ENCODE results near the gene INIP.
"Not testable (repeated sequence)": the region's sequence is repeated elsewhere in the genome, so short reads cannot be mapped to it uniquely, and the experiment has no call there.

Gene INIP

DNA sequence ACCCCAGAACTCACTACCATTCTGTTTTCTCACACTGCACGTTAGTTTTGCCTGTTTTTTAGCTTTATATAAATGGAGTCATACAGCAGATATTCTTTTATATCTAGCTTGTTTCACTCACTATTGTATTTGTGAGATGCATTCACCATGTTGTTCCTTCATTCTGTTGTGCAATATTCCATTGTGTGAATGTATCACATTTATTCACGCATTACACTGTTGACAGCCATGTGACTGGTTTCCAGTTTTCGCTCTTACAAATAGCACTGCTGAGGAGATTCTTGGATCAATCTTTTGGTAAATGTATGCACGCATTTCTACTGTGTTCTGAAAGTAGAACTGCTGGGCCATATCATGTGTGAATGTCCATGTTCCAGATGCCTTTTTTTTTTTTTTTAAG, 26.3 kb upstream of the INIP start:
- no peak overlapping the region for H3K9ac ChIP-seq (ENCODE audit: low read depth in 1 of 2, low read length in 2 of 2)
- no peak overlapping the region for H3K27ac ChIP-seq (ENCODE audit: low read depth, low read length)
- no peaks in the 10 kb centered on the region for H3K36me3 ChIP-seq (ENCODE audit: control insufficient read depth in 1 of 2, insufficient read depth in 2 of 2, low read length in 2 of 2)
- H3K27me3 ChIP-seq (ENCODE audit: control insufficient read depth in 1 of 2, insufficient read depth in 2 of 2, low read length in 2 of 2), result no peaks in the 10 kb centered on the region
- no peaks in the 10 kb centered on the region for H3K9me3 ChIP-seq (ENCODE audit: control insufficient read depth in 1 of 2, low read length in 2 of 2)
- peaks cover 0 to under 1% of the 10 kb centered on the region in 2 donors for H3K4me1 ChIP-seq (ENCODE audit: control insufficient read depth in 1 of 2, insufficient read depth in 2 of 2, low read length in 2 of 2)
- no peak overlapping the region for H3K4me3 ChIP-seq (ENCODE audit: low read depth in 1 of 2, low read length in 2 of 2)

- Histone ChIP-seq H3K9ac (ENCODE audit: low read depth in 1 of 2, low read length in 2 of 2) (no peak overlapping the region), H3K27me3 (ENCODE audit: control insufficient read depth in 1 of 2, insufficient read depth in 2 of 2, low read length in 2 of 2) (no peaks in the 10 kb centered on the region), H3K4me3 (ENCODE audit: low read depth in 1 of 2, low read length in 2 of 2) (no peak overlapping the region), H3K9me3 (ENCODE audit: control insufficient read depth in 1 of 2, low read length in 2 of 2) (no peaks in the 10 kb centered on the region), H3K4me1 (ENCODE audit: control insufficient read depth in 1 of 2, insufficient read depth in 2 of 2, low read length in 2 of 2) (peaks cover 0 to 4% of the 10 kb centered on the region in 2 donors), H3K36me3 (ENCODE audit: control insufficient read depth in 1 of 2, insufficient read depth in 2 of 2, low read length in 2 of 2) (no peaks in the 10 kb centered on the region), H3K27ac (ENCODE audit: low read depth, low read length) (no peak overlapping the region)
Measured at GRCh38 chr9:112743216-112743836, 25.4 kb upstream of the INIP start.

DNA sequence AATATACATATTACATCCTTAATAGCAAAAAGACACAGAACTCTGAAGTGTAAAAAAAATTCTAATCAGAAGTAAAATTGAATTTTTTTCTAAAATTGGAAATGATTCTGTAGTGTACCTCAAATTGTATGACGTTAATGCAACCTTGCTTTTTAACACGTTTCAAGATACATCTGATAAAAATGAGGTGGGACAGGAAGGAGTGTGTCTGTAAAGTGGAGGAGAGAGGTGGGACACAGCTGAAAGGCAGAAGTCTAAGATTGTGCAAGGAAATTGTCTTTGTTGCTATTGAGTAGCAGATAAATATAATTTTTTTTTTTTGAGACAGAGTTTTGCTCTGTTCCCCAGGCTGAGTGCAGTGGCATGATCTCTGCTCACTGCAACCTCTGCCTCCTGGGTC, 17.0 kb upstream of the INIP start:
- no peaks in the 10 kb centered on the region for H3K36me3 ChIP-seq (ENCODE audit: control insufficient read depth in 1 of 2, insufficient read depth in 2 of 2, low read length in 2 of 2)
- no peak overlapping the region for H3K4me3 ChIP-seq (ENCODE audit: low read depth in 1 of 2, low read length in 2 of 2)
- H3K9me3 ChIP-seq (ENCODE audit: control insufficient read depth in 1 of 2, low read length in 2 of 2), result no peaks in the 10 kb centered on the region
- H3K9ac ChIP-seq (ENCODE audit: low read depth in 1 of 2, low read length in 2 of 2), result no peak overlapping the region
- H3K4me1 ChIP-seq (ENCODE audit: control insufficient read depth in 1 of 2, insufficient read depth in 2 of 2, low read length in 2 of 2), result peaks cover 10 to 19% of the 10 kb centered on the region in 2 donors
- no peaks in the 10 kb centered on the region for H3K27me3 ChIP-seq (ENCODE audit: control insufficient read depth in 1 of 2, insufficient read depth in 2 of 2, low read length in 2 of 2)
- no peak overlapping the region for H3K27ac ChIP-seq (ENCODE audit: low read depth, low read length)

DNA sequence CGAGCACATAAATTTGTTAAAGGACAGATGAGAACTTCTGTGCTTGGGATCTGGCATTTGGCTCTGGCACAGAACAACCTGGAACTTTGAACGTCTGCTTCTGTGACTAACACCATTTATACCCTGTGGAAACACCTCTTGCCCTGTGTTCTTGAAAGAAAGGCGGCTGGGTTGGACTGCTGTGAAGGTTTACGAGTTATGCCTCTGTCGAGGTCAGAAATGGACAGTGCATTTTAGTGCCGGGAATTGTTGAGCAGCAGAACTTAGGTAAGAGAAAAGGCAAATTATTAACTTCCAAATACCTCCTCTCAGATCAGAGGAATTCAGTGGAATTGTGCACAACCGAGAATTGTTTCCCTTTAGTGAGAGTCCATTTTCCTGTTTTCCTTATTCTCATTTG, 14.1 kb upstream of the INIP start:
- peak overlapping the region in 1 of 2 donors; percentile 35 for H3K4me3 ChIP-seq (ENCODE audit: low read depth in 1 of 2, low read length in 2 of 2)
- no peak overlapping the region for H3K27ac ChIP-seq (ENCODE audit: low read depth, low read length)
- H3K9me3 ChIP-seq (ENCODE audit: control insufficient read depth in 1 of 2, low read length in 2 of 2), result no peaks in the 10 kb centered on the region
- H3K4me1 ChIP-seq (ENCODE audit: control insufficient read depth in 1 of 2, insufficient read depth in 2 of 2, low read length in 2 of 2), result peaks cover under 1 to 13% of the 10 kb centered on the region in 2 donors
- H3K9ac ChIP-seq (ENCODE audit: low read depth in 1 of 2, low read length in 2 of 2), result peak overlapping the region in 1 of 2 donors; percentile 19
- H3K27me3 ChIP-seq (ENCODE audit: control insufficient read depth in 1 of 2, insufficient read depth in 2 of 2, low read length in 2 of 2), result no peaks in the 10 kb centered on the region
- H3K36me3 ChIP-seq (ENCODE audit: control insufficient read depth in 1 of 2, insufficient read depth in 2 of 2, low read length in 2 of 2), result no peaks in the 10 kb centered on the region

DNA sequence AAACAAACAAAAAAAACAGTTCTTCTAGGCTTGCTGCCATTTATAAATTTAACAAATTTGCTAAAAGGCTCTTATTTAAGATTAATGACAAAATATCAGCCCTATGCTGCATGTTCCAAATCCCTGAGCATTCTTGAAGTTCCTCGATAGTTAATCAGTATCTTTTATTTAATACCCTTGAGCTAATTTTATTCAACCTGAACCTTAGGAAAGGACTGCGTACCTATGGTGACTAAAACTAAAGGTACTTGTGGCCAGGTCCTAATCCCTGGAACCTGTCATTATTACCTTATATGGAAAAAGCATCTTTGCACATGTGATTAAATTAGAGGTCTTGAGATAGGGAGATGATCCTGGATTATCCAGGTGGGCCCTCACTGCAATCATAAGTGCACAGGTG, 10.5 kb upstream of the INIP start:
- H3K4me1 ChIP-seq (ENCODE audit: control insufficient read depth in 1 of 2, insufficient read depth in 2 of 2, low read length in 2 of 2), result peaks cover 4 to 20% of the 10 kb centered on the region in 2 donors

GRCh38 chr9:112726428-112726827, 8.5 kb upstream of the INIP start:
- no peaks in the 10 kb centered on the region for H3K36me3 ChIP-seq (ENCODE audit: control insufficient read depth in 1 of 2, insufficient read depth in 2 of 2, low read length in 2 of 2)
- H3K27me3 ChIP-seq (ENCODE audit: control insufficient read depth in 1 of 2, insufficient read depth in 2 of 2, low read length in 2 of 2), result no peaks in the 10 kb centered on the region
- no peak overlapping the region for H3K9ac ChIP-seq (ENCODE audit: low read depth in 1 of 2, low read length in 2 of 2)
- peaks cover 4 to 11% of the 10 kb centered on the region in 2 donors for H3K4me1 ChIP-seq (ENCODE audit: control insufficient read depth in 1 of 2, insufficient read depth in 2 of 2, low read length in 2 of 2)
- H3K4me3 ChIP-seq (ENCODE audit: low read depth in 1 of 2, low read length in 2 of 2), result no peak overlapping the region
- H3K27ac ChIP-seq (ENCODE audit: low read depth, low read length), result no peak overlapping the region
- no peaks in the 10 kb centered on the region for H3K9me3 ChIP-seq (ENCODE audit: control insufficient read depth in 1 of 2, low read length in 2 of 2)

More for the DNA sequence above, 10.5 kb upstream of the INIP start:
- Histone ChIP-seq H3K9ac (ENCODE audit: low read depth in 1 of 2, low read length in 2 of 2) (no peak overlapping the region), H3K4me3 (ENCODE audit: low read depth in 1 of 2, low read length in 2 of 2) (no peak overlapping the region), H3K27ac (ENCODE audit: low read depth, low read length) (no peak overlapping the region), H3K27me3 (ENCODE audit: control insufficient read depth in 1 of 2, insufficient read depth in 2 of 2, low read length in 2 of 2) (no peaks in the 10 kb centered on the region), H3K9me3 (ENCODE audit: control insufficient read depth in 1 of 2, low read length in 2 of 2) (no peaks in the 10 kb centered on the region), H3K36me3 (ENCODE audit: control insufficient read depth in 1 of 2, insufficient read depth in 2 of 2, low read length in 2 of 2) (no peaks in the 10 kb centered on the region)

DNA sequence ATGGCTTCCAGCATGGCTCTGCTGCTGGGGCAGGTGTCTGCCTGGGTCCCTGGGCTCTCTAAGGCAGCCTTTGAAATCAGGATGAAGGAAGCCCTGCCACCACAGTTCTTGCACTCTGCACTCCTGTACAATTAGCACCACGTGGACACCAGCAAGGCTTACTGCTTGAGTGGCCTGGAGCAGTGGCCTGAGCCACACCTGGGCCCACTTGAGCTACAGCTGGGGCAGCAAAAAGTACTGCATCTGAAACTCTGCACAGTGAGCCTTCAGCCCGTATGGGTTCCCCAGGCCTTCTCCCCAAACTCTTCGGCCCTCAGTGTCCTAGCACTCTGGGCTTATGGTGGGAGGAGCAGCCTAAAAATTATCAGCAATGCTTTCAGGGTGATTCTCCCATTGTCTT, 8.0 kb upstream of the INIP start:
- H3K9me3 ChIP-seq (ENCODE audit: control insufficient read depth in 1 of 2, low read length in 2 of 2), result no peaks in the 10 kb centered on the region
- H3K27me3 ChIP-seq (ENCODE audit: control insufficient read depth in 1 of 2, insufficient read depth in 2 of 2, low read length in 2 of 2), result no peaks in the 10 kb centered on the region
- H3K4me1 ChIP-seq (ENCODE audit: control insufficient read depth in 1 of 2, insufficient read depth in 2 of 2, low read length in 2 of 2), result peaks cover 4 to 11% of the 10 kb centered on the region in 2 donors
- no peak overlapping the region for H3K27ac ChIP-seq (ENCODE audit: low read depth, low read length)
- H3K9ac ChIP-seq (ENCODE audit: low read depth in 1 of 2, low read length in 2 of 2), result no peak overlapping the region
- H3K36me3 ChIP-seq (ENCODE audit: control insufficient read depth in 1 of 2, insufficient read depth in 2 of 2, low read length in 2 of 2), result no peaks in the 10 kb centered on the region
- no peak overlapping the region for H3K4me3 ChIP-seq (ENCODE audit: low read depth in 1 of 2, low read length in 2 of 2)

- H3K9me3 ChIP-seq (ENCODE audit: control insufficient read depth in 1 of 2, low read length in 2 of 2); H3K27ac ChIP-seq (ENCODE audit: low read depth, low read length); H3K9ac ChIP-seq (ENCODE audit: low read depth in 1 of 2, low read length in 2 of 2); H3K4me3 ChIP-seq (ENCODE audit: low read depth in 1 of 2, low read length in 2 of 2); H3K36me3 ChIP-seq (ENCODE audit: control insufficient read depth in 1 of 2, insufficient read depth in 2 of 2, low read length in 2 of 2); H3K27me3 ChIP-seq (ENCODE audit: control insufficient read depth in 1 of 2, insufficient read depth in 2 of 2, low read length in 2 of 2): not testable (repeated sequence)
- peaks cover 4 to 11% of the 10 kb centered on the region in 2 donors for H3K4me1 ChIP-seq (ENCODE audit: control insufficient read depth in 1 of 2, insufficient read depth in 2 of 2, low read length in 2 of 2)
Measured at GRCh38 chr9:112722749-112723148, 4.8 kb upstream of the INIP start.

DNA sequence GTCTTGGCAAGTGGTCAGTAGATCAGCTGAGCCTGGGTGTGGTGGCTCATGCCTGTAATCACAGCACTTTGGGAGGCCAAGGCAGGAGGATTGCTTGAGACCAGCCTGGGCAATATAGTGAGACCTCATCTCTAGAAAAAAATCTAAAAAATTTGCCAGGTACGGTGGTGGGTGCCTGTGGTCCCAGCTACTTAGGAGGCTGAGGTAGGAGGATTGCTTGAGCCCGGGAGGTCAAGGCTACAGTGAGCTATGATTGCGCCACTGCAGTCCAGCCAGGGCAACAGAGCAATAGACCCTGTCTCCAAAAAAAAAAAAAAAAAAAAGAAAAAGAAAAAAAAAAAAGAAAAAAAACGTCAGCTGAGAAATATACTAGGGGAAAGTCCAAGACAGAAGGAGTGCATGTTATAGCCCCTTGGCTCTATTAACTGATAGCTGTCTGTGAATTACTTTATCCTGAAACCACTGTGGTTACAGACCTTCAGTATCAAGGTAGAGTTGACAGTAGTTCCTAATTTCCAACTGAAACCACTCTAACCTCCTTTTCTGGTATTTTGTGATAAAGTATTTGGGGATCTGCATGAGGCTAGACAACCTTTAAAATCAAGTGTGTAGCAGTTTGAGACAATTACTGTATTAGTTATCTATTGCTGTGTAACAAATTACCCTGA, 2.3 kb upstream of the INIP start:
- Histone ChIP-seq H3K4me3 (ENCODE audit: low read depth in 1 of 2, low read length in 2 of 2) (no peak overlapping the region), H3K4me1 (ENCODE audit: control insufficient read depth in 1 of 2, insufficient read depth in 2 of 2, low read length in 2 of 2) (peaks cover 9 to 12% of the 10 kb centered on the region in 2 donors), H3K27ac (ENCODE audit: low read depth, low read length) (no peak overlapping the region), H3K36me3 (ENCODE audit: control insufficient read depth in 1 of 2, insufficient read depth in 2 of 2, low read length in 2 of 2) (no peaks in the 10 kb centered on the region), H3K27me3 (ENCODE audit: control insufficient read depth in 1 of 2, insufficient read depth in 2 of 2, low read length in 2 of 2) (no peaks in the 10 kb centered on the region), H3K9me3 (ENCODE audit: control insufficient read depth in 1 of 2, low read length in 2 of 2) (no peaks in the 10 kb centered on the region), H3K9ac (ENCODE audit: low read depth in 1 of 2, low read length in 2 of 2) (no peak overlapping the region)

- H3K27ac ChIP-seq (ENCODE audit: low read depth, low read length), result no peak overlapping the region
- H3K9me3 ChIP-seq (ENCODE audit: control insufficient read depth in 1 of 2, low read length in 2 of 2), result no peaks in the 10 kb centered on the region
- no peak overlapping the region for H3K9ac ChIP-seq (ENCODE audit: low read depth in 1 of 2, low read length in 2 of 2)
- peaks cover 9 to 12% of the 10 kb centered on the region in 2 donors for H3K4me1 ChIP-seq (ENCODE audit: control insufficient read depth in 1 of 2, insufficient read depth in 2 of 2, low read length in 2 of 2)
- no peak overlapping the region for H3K4me3 ChIP-seq (ENCODE audit: low read depth in 1 of 2, low read length in 2 of 2)
- no peaks in the 10 kb centered on the region for H3K27me3 ChIP-seq (ENCODE audit: control insufficient read depth in 1 of 2, insufficient read depth in 2 of 2, low read length in 2 of 2)
- H3K36me3 ChIP-seq (ENCODE audit: control insufficient read depth in 1 of 2, insufficient read depth in 2 of 2, low read length in 2 of 2), result peaks cover 0 to 5% of the 10 kb centered on the region in 2 donors
Measured at GRCh38 chr9:112719696-112720095, 1.8 kb upstream of the INIP start.

Data from duodenal mucosa (tissue), 2 donors.